Stimulated activated CD4-positive, alpha-beta T cell treated with anti-CD3 and anti-CD28 coated beads, Interleukin-12 subunit alpha, Interleukin-12 subunit beta, amount 100 ng/mL, for 24 hours (primary cell): ENCODE data around the gene ATXN7L1.

Source experiments
- DNase-seq, 2 experiments: peaks; one replicate each; pipeline ENCODE4 v3.0.0-alpha.2; 2020; ENCODE audit warnings: low read depth in 2 of 2

ATXN7L1 gene

DNA sequence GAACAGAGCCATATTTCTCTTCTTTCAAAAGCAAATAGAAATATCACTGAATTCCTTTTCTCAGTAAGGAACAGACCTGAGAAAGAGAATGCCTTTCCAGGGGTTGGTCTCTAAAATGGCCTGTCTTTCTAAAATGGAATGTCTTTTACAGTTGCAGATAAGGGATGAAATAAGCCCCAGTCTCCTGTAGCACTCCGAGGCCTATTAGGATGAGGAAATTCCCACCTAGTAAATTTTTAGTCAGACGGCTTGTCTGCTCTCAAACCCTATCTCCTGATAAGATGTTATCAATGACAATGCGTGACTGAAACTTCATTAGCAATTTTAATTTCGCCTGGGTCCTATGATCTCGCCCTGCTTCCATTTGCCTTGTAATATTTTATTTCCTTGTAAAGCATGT lies 292.2 kb downstream of the ATXN7L1 start:
- no peak for DNase-seq

DNA sequence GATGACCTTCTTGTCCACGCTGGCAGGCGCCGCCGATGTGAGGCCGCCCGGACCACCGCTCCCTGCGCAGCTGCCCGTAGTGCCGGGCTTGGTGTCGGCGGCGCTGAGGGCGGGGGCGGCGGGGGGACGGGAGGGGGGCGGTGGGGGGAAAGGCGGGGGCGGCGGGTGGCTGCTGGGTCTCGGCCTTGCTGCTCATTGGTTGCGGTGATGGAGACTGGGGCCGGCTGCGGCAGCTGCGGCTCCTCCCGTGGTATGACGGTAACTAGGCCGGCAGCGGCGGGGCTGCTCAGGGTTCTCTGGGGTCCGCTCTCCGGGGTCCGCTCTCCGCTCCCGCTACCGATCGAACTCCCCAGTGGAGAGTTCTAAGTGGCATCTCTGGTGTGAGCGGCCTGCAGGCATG lies 293.3 kb downstream of the ATXN7L1 start:
- no peak for DNase-seq

DNA sequence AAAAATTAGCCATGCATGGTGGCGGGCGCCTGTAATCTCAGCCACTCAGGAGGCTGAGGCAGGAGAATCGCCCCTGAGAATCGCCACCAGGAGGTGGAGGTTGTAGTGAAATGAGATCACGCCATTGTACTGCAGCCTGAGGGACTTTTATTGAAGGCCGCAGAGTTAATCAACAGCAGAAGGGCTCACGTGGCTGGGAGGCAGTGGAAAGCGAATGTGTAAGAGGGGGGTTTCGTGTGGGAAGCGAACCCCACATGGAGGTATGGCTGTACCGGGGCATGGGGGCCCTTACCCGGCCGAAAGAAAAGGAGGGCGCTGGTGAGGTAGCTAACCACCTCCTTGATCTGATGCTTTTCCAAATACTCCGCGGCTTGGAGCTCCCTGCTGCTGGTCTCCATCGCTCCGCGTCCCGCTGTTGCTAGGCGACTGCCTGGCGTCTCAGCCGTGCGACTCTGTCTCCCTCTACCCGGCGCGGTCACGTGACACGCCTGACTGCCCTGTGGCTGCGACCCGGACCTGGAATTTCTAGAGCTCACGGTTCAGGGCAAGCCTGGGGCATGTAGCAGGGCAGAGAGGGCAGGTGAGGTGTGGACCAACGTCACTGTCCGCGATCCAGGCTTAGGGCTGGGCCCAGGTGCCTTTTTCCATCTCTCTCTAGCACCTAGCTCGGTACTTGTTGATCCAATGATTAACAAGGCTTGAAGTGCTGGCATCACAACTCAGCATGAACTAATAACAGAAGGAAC lies 295.2 kb downstream of the ATXN7L1 start, which contains the start of gene EFCAB10:
Gene EFCAB10, minus strand, starts transcription at position 428 of the 746 bp plus-strand sequence. Its CDS starts 30 bp downstream, at position 398.
- DNase-seq, result peak in 1 of 2 experiments; percentile 52

DNA sequence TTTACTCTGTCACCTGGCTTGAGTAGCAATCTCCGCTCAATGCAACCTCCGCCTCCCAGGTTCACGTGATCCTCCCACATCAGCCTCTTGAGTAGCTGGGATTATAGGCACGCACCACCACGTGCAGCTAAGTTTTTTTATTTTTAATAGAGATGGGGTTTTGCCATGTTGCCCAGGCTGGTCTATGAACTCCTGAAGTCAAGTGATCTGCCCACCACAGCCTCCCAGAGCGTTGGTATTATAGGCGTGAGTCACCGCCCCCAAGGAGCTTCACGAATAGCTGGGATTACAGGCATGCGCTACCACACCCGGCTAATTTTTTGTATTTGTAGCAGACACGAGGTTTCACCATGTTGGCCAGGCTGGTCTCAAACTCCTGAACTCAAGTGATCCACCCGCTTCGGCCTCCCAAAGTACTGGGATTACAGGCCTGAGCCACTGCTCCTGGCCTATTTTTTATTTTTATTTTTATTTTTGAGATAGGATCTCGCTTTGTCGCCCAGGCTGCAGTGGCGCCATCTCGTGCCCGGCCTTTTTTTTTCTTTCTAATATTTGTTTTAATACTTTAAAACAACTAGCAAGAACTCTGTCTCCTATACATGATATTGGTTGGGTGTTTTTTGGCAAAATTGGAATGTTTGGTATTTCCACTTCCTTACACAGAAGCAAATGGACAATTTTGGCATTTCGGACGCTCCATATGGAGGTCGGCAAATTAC lies 296.2 kb downstream of the ATXN7L1 start:
- DNase-seq, result no peak

DNA sequence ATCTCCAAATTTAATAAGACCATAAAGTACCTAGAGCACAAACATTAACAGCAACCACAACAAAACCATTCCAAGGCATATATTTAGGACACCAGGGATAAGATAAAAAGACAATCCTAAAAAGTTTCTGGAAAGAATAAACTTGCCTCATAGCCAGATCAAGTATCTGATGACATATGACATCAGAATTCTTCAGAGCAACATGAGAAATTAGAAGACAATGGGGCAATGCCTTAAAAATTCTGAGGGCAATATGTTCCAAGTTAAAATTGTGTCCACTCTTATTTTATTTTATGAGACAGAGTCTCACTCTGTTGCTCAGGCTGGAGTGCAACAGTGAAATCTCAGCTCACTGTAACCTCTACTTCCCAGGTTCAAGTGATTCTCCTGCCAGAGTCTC lies 297.9 kb downstream of the ATXN7L1 start:
- DNase-seq, result no peak

DNA sequence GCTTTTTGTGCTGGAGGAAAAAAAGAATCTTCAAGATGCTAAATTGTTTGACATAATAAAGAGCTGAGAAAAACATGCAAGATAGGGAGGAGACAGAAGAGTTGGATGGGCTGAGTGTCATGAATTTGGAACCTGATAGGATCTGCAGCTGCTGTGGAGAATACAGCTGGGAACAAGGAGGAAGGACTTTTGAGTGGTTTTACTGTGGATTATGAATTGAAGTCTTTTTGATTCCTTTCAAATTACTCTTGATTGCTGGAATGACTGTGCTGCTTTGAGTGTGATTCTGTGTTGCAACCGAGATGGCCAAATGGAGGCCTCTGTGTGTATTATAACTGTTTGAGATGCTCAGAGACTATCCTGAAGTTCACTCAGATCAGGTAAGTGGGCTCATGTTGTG lies 299.1 kb downstream of the ATXN7L1 start:
- no peak for DNase-seq

DNA sequence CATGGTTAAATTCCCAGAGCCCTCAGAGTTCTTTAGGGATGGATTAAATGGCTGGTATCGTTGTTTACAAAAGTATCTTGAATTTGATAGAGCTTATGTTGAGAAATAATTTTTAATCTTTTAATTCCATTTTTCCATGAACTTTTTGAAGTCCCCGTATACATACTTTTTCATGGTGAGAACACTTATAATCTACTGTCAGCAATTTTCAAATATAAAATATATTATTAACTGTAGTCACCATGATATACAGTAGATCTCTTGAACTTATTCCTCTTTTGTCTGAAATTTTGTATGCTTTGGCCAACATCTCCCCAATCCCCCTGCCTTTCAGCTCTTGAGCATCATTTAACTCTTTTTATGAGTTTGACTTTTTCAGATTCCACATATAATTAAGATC lies 304.5 kb downstream of the ATXN7L1 start:
- no peak for DNase-seq

DNA sequence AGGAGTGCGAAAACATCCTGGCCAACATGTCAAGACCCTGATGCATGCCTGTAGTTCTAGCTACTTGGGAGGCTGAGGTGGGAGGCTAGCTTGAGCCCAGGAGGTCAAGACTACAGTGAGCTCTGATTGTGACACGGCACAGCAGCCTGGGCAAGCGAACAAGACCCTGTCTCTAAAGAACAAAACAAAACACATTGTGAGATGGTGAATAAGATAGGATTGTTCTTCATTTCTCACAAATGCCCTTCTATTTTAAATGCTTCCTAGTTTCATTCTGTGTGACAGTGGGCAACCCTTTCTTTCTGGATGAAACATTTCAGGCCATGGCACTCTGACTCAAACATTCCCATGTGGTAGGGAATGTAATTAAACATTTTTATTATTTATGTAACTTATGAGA lies 308.6 kb downstream of the ATXN7L1 start:
- no peak for DNase-seq

DNA sequence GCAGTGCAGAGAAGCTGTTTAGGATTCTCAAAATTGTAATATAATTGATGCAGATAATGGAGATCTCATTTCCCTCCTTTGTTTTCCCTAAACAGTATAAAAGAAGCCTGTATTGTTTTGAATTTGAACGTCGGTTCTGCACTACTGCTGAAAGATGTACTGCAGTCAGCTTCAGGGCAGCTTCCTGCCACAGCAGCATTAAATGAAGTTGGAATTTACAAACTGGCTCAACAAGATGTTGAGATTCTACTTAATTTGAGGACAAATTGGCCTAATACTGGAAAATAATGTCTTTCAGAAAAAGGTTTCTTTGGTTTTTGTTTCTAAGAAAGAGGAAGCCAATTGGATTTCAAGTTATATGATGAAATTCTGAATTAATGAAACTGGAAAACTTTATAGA lies 309.4 kb downstream of the ATXN7L1 start:
- DNase-seq, result no peak

DNA sequence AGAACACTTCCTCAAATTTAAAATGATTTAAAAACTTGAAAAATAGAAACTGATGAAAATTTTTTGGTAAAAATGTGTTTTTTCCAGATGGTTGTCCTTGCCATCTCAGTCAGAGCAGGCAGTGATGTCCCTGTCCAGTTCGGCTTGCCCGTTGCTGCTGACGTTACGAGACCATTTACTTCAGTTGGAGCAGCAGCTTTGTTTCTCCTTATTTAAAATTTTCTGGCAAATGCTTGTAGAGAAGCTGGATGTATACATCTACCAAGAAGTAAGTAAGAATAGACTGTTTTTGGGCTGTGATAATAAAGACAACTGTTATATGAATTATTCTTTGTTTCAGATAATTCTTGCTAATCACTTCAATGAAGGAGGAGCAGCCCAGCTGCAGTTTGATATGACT lies 311.2 kb downstream of the ATXN7L1 start:
- DNase-seq, result no peak

DNA sequence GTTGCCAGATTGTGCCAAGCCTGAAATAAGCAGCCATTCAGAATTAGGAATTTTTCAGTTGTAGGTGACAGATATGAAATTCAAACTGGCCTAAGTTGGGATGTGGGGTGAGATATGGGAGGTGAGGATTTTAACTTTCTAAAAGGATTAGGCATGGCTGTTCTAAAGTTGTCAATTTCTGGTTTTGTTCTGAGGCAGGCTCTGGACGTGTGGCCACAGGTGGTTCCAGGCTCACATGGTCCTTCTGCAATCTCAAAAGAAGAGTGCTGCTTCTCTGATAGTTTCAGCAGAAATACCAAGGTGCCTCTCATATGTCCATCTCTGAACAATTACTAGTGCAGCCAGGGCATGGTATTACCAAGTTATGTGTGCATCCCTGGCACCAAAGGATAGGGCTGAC lies 316.5 kb downstream of the ATXN7L1 start:
- DNase-seq, result no peak
